ENCODE measurements around the gene TSSK2.
A peak's percentile ranks its signal among the peaks of the same experiment; 100 is the strongest.

TSSK2 gene

GRCh38 chr22:19096555-19096954, 34.6 kb upstream of the TSSK2 start:
- DNase-seq (ENCODE audit: low read depth): no peak
- H3K4me3 ChIP-seq (ENCODE audit: low read length): no peak overlapping the region

DNA sequence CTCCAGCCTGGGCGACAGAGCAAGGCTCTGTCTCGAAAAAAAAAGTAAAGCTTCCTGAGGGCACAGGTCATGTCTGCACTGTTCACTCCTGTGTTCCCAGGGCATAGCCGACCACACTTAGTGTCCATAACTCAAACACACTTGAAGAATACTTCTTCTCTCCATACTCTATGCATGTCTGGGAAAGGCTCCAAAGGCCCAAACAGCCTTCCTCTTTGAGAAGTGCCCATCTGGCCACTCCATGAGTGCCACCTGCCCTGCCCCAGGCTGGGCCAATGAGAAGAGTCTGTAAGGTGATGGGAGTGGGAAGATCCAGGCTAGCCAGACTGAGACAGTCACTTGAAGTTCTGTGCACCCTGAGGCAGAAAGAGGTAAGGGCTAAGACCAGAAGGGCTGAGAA, 33.6 kb upstream of the TSSK2 start:
- no peak overlapping the region for H3K4me3 ChIP-seq (ENCODE audit: low read length)
- no peak for DNase-seq (ENCODE audit: low read depth)
- TF ChIP-seq, protein P1, sequence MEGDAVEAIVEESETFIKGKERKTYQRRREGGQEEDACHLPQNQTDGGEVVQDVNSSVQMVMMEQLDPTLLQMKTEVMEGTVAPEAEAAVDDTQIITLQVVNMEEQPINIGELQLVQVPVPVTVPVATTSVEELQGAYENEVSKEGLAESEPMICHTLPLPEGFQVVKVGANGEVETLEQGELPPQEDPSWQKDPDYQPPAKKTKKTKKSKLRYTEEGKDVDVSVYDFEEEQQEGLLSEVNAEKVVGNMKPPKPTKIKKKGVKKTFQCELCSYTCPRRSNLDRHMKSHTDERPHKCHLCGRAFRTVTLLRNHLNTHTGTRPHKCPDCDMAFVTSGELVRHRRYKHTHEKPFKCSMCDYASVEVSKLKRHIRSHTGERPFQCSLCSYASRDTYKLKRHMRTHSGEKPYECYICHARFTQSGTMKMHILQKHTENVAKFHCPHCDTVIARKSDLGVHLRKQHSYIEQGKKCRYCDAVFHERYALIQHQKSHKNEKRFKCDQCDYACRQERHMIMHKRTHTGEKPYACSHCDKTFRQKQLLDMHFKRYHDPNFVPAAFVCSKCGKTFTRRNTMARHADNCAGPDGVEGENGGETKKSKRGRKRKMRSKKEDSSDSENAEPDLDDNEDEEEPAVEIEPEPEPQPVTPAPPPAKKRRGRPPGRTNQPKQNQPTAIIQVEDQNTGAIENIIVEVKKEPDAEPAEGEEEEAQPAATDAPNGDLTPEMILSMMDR (IDR thresholded peaks at IDR 0.05; ENCODE audit: insufficient read depth, low read depth, low read length, missing control alignments): no peak

More at GRCh38 chr22:19096555-19096954, 34.6 kb upstream of the TSSK2 start:
- TF ChIP-seq, protein P1 (IDR thresholded peaks at IDR 0.05; ENCODE audit: insufficient read depth, low read depth, low read length, missing control alignments): no peak

GRCh38 chr22:19098157-19098556, 33.0 kb upstream of the TSSK2 start:
- DNase-seq (ENCODE audit: low read depth): no peak
- TF ChIP-seq, protein P1 (IDR thresholded peaks at IDR 0.05; ENCODE audit: insufficient read depth, low read depth, low read length, missing control alignments): no peak

DNA sequence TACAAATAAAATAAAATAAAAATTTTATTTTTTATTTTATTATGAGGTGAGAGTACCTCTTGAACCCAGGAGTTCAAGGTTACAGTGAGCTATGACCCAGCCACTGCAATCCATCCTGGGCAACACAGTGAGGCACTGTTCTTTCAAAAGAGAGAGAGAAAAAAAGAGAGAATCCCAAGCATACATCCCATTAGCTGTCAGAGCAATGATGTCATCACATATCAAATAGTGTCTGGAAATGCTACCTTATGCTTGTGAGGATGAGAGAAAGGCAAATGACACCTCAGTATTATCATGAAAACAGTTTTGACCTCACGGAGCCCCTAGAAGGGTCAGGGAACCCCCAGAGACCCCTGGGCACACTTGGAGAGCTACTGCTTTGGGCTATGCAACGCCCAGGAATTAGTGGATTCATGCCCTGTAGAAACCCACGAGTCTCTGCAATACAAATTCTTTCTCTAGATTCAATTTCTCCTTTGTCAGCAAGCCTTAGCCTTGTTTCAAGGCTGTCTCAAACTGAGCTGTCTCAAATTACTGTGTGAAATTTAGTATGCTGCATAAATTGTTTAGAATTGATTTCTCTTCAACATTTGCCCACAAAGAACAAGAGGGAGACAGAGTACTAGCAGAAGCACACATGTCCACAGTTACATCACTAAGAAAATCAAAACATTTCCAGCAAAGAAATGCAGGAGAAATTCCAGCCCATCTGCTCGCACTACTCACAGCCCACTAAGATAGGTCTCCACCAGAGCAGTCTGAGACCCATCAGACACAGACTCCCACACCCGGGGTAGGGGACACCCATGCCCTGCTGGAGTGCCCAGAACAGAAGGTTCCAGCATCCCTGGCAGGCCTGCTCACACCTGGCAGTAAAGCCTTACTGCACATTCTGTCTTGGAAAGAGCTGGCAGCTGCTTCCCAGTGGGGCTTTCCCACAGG, 27.0 kb upstream of the TSSK2 start:
- TF ChIP-seq, protein P1 (IDR thresholded peaks at IDR 0.05; ENCODE audit: insufficient read depth, low read depth, low read length, missing control alignments): no peak
- H3K4me3 ChIP-seq (ENCODE audit: low read length): no peak overlapping the region
- peak; percentile 40 for DNase-seq (ENCODE audit: low read depth)

More at GRCh38 chr22:19098157-19098556, 33.0 kb upstream of the TSSK2 start:
- no peak overlapping the region for H3K4me3 ChIP-seq (ENCODE audit: low read length)

GRCh38 chr22:19105456-19105855, 25.7 kb upstream of the TSSK2 start:
- H3K4me3 ChIP-seq (ENCODE audit: low read length): no peak overlapping the region
- DNase-seq (ENCODE audit: low read depth): no peak
- TF ChIP-seq, protein P1 (IDR thresholded peaks at IDR 0.05; ENCODE audit: insufficient read depth, low read depth, low read length, missing control alignments): no peak

GRCh38 chr22:19105867-19106802, 25.0 kb upstream of the TSSK2 start:
- TF ChIP-seq, protein P1 (IDR thresholded peaks at IDR 0.05; ENCODE audit: insufficient read depth, low read depth, low read length, missing control alignments): peak; percentile 18
- no peak for DNase-seq (ENCODE audit: low read depth)
- H3K4me3 ChIP-seq (ENCODE audit: low read length): no peak overlapping the region
